Stimulated activated CD8-positive, alpha-beta memory T cell treated with anti-CD3 and anti-CD28 coated beads, Interleukin-12 subunit alpha, Interleukin-12 subunit beta, amount 100 ng/mL, for 4 hours (primary cell): ENCODE results near the gene R3HDM4.

Experiments
- DNase-seq: peaks from one replicate; pipeline ENCODE4 v3.0.0-alpha.2; 2020; ENCODE audit warnings: low read depth

R3HDM4 gene

DNA sequence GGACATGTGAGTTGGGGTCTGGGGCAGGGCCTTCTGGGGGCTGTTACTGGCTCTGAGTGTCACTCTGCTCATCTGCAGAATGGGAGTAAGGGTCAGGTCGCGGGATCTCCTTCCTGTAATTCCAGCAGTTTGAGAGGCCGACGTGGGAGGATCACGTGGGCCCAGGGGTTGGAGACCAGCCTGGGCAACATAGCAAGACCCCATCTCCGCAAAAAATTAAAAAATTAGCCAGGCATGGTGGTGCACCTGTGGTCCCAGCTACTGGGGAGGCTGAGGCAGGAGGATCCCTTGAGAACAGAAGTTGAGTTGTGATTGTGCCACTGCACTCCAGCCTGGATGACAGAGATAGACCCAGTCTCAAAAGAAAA lies 16.9 kb upstream of the R3HDM4 start:
- DNase-seq = no peak

DNA sequence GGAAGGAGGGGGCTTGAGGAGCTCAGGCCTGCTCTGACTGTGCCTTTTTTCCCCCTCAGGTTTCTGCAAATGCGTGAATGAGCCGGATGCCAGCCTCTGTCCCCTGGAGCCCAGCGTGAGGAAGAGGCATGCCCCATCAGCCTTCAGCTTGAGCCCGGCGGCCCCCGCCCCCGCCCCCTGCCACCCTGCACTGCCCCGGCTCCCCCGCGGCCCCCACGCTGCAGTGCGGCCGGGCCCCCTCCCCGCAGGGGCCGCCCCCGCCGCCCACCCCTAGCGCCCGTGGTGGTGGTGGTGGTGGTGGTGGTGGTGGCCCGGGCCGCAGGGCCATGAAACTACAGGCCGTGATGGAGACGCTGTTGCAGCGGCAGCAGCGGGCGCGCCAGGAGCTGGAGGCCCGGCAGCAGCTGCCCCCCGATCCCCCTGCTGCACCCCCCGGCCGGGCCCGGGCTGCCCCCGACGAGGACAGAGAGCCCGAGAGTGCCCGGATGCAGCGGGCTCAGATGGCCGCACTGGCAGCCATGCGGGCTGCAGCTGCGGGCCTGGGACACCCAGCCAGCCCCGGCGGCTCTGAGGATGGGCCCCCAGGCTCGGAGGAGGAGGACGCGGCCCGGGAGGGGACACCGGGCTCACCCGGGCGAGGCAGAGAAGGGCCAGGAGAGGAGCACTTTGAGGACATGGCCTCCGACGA lies 16.3 kb upstream of the R3HDM4 start:
- no peak for DNase-seq

DNA sequence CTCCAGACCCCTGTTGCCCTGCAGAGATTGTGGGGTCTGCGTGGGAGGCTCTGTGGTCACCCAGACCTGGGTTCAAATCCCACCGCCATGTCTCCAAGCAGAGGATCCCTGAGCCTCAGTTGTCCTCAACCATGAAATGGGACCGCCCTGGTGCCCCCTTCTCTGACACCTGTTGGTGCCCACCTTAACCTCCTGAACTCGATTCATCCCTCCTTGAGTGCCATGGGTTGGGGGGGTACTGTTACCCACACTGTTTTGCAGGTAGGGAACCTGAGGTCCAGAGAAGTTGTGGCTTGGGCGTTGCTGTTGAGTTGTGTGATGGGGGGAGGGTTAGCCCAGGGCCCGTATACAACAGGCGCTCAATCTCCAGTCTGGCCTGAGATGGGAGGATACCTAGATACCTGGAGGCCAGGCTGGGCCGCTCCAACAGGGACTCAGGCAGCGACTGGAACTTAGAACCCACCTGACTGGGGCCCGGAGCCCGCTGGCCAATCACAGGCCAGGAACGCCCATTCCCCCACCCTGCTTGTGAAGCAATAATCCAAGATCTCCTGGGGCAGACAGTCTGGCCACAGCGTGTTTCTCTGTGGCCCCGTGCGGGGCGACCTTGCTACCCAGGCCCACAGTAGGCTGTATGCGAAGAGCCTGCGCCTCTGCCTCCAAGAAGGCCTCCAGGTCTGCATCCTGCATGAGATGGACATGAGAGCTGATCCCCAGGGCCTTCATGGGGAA lies 15.6 kb upstream of the R3HDM4 start:
- DNase-seq = no peak

DNA sequence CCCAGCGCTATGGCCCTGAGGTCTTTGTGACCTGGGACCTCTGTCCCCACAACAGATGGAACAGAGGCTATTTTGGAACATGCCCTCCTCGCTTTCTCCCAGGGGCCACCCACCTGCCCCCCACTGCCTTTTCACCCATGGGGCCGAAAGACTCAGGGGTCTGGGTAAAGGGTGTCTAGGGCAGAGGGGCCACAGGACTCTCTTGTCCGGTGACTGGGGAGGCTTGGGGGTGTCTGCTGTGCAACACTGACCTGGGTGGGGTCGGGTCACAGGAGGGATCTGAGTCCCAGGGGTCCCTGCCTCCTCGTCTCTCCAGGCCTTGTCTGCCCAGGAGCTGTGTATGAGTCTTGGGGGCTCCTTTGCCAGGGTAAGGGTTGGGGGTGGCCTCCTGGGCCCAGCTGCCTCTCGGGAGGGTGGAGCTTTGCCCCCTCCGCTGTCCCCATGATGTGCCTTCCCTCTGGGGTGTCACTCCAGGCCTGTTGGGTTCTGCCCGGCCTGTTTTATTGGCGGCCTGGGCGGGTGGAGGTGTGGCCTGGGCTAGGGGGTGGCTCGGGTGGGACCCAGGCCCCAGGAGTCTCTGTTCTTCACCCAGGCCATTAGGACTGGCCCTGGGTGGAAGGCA lies 14.9 kb upstream of the R3HDM4 start:
- no peak for DNase-seq

DNA sequence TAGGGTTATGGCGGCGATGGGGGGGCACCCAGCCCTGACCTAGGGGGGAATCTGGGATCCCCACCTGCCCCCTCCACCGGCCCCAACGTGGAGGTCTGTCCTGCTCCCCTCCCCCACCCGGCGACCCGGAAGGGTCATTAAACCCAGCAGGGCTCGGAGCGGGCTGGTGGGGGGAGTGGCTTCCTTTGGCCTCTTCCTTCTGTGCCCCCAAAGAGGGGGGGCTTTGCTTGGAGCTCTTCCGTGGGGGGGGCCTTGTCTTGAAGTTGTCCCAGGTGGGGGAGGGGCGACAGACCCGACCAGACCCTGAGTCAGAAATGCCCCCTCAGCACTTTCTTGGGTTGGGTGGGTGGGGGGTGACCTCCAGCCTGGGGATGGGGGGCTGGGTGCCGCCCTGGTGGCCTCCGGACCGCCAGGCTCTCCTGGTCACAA lies 14.3 kb upstream of the R3HDM4 start:
- no peak for DNase-seq

DNA sequence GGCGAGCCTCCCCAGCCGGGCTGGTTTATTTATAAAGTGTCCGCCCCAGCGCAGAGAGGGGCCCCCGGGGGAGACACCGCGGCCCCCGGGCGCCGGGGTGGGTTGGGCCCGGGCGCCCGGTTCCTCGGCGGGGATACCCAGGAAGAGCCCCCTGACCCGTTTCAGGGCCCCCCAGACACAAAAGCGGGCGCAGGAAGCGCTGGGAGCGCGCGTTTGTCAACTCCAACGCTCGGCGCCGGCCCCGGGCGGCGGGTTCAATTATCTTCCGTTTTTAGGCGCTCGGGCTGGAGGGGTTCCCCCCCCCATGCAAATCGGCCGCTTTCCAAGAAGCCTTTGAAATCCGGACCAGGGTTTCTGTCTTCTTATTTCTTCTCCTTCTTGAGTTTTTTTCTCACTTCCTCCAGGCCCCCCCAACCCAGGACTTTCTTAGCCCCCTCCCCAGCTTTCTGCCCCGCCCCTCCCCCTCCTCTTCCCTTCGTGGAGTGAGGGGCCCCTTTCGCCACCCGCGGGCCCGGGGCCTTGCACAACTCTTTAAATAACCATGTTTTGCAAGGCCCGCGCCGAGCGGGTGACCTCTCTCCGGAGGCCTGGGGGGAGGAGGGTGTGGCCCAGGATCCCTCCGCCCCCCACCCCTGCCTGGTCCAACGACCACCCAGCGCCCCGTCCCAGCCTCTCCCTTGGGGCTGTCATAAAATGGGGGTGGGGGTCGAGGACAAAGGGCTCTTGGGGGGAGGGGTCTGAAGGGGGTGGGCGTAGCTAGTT lies 13.8 kb upstream of the R3HDM4 start:
- DNase-seq = no peak

DNA sequence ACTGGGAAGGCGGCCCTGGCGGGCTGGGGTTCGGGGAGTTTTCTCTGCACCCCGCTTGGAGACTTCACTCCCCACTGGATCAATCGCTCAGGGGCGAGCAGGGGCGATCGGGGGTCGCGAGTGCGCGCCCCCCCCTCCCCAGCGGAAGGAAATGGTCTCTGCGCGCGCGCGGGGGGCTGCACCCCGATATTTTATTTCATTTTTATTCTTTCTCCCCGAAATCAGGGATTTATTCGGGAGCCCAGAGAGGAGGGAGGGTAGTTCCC lies 13.2 kb upstream of the R3HDM4 start:
- no peak for DNase-seq

DNA sequence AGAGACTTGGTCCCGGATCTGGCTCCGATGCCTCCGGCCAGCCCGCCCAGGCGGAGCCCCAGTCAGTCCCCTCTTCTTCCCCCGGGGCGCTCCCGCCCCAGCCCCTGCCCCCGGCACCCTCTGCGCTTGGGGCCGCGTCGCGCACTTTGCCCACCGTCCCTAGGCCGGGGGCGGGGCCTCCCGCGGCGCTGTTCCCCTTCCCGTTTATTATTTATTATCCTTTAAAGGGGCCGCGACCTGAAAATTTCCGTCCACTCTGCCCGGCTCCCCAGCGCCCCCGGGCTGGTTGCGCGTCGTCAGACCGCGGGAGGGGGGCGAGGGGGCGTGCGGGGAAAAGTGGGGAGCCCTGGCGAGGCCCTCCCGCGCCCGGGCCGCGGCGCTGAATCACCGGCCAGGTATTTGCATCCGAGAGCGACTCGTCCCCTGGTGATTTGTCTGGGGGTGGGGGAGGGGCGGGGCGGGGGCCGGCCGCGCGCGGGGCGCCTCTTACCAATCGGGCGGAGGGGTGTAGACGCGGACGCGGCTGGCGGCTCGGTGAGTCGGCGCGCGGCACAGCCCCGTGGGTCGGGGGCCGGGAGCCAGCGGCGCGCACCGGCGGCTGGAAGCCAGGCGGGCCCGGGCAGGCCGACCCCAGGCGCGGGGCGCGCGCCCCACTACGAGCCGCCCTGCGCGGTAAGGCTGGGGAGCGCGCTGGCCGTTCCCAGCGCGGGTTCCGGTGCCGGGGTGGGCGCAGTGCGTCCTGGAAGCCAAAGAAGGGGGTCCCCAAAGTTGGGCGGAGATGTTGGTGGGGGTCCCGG lies 12.7 kb upstream of the R3HDM4 start, which contains the start of gene ARID3A:
Gene ARID3A (plus strand): TSS at position 510 of the 797 bp plus-strand sequence. CDS start 3,494 bp downstream, outside the sequence.
- DNase-seq = peak; percentile 69

DNA sequence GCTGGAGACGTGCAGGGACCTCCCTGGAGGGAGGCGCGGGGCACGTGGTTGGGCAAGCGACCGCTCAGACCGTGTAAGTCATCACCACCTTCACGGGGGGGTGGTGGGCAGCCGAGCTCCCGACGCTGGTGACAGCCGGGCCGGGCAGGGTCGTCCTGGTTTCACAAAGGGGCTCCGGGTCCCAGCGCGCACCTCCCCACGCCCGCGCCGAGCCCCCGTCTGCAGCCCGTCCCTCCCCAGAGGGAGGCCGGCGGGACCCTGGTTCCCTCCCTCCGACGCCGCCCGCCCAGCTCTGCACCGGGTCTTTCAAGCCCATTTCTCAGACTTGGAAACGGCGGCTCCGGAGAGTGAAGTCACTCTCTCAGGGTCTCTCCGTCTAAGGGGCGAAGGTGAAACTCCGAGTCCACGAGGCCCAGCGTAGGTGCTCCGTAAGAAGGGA lies 12.1 kb upstream of the R3HDM4 start:
- DNase-seq = no peak

DNA sequence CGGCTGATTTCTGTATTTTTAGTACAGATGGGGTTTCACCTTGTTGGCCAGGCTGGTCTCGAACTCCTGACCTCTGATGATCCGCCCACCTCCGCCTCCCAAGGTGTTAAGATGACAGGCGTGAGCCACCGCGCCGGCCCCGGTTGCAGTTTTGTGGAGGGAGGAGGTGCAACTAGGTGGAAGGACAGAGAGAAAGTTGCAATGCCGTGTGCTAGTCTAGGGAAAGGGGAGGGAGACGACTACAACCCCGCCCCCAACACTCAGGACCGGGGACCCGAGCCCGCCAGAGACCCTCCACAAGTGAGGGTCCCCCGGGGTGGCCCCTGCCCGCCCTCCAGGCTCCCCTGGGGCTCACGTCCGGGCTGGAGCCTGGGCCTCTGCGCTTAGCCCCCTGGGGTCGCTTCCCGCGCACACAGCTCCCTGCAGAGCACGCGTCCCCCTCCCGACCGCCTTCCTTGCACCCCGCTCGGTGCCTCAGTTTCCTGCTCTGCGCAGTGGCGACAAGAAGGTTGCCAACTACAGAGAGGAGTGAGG lies 11.6 kb upstream of the R3HDM4 start:
- DNase-seq = no peak

DNA sequence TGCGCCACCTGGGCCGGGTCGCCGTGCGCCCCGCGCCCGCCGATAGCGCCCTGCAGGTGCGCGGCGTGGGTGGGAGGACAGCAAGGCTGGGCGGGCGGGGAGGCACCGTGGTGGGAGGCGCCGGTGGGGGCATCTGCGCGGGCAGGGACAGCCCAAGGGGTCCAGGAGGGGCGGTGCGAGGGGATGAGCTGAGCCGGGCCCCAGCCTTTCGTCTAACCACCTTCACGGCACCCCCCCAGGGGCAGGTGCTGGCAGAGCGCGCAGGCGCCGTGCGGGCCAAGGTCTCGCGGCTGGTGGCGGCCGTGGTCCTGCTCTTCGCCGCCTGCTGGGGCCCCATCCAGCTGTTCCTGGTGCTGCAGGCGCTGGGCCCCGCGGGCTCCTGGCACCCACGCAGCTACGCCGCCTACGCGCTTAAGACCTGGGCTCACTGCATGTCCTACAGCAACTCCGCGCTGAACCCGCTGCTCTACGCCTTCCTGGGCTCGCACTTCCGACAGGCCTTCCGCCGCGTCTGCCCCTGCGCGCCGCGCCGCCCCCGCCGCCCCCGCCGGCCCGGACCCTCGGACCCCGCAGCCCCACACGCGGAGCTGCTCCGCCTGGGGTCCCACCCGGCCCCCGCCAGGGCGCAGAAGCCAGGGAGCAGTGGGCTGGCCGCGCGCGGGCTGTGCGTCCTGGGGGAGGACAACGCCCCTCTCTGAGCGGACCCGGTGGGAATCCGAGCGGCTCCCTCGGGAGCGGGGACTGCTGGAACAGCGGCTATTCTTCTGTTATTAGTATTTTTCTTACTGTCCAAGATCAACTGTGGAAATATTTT lies 7.2 kb upstream of the R3HDM4 start:
- DNase-seq = peak; percentile 50

DNA sequence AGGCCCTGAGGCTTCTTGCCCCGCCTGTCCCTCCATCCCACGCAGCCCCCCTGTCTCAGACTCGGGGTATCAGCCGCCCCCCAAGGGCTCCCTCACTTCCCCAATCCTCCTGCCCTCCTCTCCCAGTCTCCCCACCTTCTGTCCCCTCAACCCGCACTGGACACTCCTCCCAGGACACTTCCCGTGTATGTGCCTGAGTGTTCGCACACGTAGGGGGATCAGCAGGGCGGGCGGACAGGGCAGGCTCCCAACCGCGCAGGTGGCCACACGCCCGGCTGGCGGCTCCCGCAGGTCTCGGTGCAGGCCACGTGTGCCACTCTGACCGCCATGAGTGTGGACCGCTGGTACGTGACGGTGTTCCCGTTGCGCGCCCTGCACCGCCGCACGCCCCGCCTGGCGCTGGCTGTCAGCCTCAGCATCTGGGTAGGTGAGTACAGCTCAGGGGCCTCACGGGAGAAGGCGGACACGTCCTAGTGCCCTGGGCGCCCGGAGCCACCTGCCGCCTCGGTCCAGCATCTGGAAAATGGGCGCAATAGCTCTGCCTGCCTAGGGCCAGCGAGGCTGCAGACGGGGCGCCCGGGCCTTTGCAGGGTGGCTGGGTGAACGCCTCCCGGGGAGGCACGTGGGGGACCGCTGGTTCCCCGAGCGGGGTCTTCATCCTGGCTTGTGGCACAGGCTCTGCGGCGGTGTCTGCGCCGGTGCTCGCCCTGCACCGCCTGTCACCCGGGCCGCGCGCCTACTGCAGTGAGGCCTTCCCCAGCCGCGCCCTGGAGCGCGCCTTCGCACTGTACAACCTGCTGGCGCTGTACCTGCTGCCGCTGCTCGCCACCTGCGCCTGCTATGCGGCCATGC lies 6.4 kb upstream of the R3HDM4 start:
- DNase-seq = no peak

DNA sequence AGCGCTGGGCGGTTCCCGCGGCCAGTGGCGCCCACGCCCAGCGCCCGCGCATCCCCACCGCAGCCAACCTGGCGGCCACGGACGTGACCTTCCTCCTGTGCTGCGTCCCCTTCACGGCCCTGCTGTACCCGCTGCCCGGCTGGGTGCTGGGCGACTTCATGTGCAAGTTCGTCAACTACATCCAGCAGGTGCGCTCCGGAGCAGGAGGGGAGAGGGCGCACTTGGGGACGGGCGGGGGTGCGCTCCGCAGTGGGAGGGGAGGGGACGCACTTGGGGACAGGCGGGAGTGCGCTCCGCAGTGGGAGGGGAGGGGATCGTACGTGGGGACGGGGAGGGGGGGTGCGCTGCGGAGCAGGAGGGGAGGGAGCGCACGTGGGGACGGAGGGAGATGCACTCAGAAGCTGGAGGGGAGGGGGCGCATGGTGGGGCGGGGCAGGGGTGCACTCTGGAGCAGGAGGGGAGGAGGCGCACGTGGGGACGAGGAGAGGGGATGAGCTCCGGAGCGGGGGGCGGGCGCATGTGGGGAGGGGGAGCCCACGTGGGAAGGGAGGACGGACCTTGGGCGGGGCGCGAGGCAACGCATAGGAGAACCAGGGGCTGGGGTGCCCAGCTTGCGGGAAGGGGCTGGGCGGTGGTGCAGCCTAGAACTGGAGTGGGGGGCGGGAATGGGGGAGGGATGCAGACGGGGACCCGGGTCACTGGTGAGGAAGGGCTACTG lies 5.6 kb upstream of the R3HDM4 start:
- DNase-seq = no peak

DNA sequence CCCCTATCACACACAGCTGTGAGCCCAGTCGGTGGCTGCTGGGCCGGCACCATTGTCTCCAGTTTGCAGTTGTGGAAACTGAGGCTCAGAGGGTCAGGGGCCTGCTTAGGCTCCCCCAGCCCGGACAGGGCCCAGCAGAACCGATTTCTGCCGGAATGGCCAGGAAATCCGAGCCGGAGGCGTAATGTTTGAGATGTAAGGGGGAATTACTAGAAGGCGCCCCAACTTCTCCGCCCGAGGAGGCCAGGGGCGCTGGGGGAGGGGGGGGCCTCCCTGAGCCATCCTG lies 5.1 kb upstream of the R3HDM4 start:
- no peak for DNase-seq

DNA sequence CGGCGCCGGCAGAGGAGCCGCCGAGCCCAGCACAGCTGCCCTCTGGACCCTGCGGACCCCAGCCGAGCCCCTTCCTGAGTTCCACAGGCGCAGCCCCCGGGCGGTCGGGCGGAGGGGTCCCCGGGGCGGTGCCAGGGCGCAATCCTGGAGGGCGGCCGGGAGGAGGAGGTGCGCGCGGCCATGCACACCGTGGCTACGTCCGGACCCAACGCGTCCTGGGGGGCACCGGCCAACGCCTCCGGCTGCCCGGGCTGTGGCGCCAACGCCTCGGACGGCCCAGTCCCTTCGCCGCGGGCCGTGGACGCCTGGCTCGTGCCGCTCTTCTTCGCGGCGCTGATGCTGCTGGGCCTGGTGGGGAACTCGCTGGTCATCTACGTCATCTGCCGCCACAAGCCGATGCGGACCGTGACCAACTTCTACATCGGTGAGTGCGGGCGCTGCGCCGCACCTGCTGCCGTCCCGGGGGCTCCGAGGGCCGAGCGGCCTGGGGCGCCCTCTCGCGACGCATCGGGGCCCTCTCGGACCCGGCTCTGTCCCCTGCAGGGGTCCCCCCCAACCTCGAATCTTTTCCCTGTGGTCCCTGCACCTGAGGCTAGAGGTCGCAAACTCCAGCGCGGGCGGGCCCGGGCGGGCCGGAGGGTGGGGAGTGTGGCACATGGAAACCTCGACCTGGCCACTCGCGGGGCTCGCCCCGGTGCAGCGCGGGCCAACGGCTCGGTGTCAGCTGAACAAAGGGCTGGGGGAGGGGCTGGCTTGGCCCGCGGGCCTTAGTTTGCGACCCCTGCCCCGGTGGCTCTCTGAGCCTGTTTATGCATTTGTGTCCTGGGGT lies 4.5 kb upstream of the R3HDM4 start, which contains the start of gene KISS1R:
Gene KISS1R (plus strand): TSS at position 11 of the 829 bp plus-strand sequence. CDS start 170 bp downstream, at position 181.
- DNase-seq = no peak

DNA sequence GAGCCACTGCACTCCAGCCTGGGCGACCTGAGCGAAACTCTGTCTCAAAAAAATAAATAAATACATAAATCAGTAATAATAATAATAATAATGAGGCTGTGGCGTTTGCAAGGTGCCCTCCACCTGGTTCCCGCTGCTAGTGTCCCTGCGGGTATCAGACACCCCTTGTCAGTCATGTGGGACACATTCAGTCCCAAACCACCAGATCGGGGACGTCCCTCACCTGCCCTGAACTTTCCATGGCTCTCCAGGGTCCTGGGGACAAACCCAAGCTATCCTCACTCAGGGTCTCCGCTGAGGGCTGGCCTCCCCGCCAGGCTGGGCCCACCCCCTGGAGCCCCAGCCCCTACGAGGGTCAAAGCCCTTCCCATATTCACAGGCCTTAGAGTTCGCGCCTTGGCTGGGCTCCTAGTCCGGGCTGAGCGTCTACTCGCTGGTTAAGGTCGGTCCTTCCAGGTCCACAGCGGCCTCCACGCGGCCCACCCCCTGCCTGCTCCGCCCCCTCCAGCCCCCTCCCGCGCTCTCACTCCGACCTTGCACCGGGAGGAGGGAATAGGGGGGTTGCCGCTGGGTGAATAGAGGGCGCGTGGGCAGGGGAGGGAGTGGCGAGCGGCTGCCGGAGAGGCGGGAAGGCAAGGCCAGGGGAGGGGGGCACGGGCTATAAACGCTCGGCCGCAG lies 3.8 kb upstream of the R3HDM4 start:
- DNase-seq = no peak

DNA sequence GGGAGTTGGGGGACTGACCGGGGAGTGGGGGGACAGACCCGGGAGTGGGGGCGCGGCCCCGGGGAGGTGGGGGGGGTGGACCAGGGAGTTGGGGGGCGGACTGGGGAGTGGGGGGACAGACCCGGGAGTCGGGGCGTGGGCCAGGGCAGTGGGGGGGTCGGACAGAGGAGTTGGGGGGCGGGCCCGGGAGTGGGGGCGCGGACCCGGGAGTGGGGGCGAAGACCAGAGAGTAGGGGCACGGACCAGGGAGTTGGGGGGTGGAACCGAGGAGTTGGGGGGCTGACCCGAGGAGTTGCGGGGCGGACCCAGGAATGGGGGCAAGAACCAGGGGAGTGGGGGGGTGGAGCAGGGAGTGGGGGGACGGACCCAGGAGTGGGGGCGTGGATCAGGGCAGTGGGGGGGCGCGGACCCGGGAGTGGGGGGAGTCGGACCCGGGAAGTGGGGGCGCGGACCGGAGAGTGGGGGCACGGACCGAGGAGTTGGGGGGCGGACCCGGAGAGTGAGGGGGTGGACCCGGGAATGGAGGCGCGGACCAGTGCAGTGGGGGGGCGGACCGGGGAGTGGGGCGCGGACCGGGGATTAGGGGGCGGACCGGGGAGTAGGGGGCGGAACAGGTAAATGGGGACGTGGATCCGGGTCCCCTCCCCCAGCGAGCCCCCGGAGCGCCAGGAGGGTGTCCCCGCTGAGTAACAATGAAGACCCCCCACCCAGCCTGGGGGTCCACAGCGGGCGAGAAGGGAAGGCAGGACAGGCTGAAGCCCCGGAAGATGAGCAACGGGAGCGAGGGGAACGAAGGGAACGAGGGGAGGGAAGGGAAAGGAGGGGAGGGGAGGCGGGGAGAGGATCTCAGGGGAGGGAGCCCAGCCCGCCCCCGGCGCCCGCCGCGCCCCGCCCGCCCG lies 589 bp downstream of the R3HDM4 start:
- DNase-seq = no peak
